MV-4-11 (cell line): ENCODE measurements around the gene CEBPG.

ENCODE experiments used
- DNase-seq: peaks from one replicate; lab custom pipeline; 2025; lab: John Stamatoyannopoulos, UW

CEBPG gene

DNA sequence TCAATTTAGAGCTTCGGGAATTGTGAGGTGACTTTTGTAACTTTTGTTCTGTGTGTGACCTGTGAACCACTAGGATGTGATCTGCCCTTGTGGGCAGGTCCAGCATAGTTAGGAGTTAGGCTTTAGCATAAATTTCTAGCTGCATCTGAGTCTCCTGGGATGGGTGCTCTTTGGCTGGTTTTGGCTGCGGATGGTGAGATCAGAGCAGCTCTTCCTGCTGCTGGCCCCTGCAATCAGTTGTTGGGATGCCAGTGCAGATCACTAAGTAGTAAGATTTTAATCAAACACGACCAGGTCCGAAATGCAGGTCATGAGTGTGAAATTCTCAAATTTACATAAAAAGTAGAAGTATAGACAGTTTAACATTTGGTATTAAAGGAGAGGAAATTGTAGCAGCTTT lies 8.5 kb downstream of the CEBPG start:
- DNase-seq: no peak

DNA sequence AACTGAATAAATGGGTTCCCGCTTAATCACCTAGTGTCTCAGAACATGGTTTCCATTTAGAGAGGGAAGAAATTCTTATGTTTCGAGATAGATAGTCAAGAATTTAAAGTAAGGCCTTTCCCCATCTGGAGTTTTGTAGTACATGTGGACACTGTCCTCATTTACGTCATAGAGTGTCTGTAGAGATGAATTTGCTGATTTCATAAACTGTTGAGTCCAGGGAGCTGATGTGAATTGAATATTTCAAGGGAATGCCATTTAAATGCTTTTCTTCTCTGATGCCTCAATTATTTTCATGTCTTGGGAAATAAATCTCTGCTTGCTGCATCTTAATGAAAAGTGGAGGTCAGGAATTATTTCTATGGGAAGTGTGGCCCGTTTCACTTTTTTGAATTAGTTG lies 9.5 kb downstream of the CEBPG start:
- DNase-seq: no peak

DNA sequence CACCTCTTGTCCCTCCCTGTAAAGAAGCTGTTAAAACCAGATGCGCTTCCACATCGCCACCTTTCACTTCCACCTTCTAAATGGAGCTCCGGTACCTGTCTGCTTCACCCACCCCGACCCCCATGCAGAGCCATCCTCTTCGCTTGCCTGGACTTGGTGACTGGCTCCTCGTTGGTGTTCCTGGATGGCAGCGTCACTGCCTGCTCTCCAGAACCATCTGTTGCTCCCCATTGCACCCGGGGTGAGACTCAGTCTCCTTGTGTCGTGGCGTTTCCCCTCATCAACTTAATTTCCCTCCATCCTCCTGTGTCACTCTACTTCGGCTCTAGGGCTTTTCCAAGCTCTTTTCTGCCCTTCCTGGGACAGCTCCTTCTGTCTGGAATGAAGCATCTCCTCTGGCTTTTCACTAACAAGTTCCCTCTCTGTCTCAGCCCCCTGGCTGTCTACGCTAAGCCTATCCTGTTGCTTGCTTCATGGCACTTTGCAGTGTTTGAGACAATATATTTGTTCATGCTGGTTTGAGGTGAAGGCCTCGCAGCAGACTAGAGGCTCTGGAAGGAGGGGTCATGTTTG lies 10.3 kb downstream of the CEBPG start:
- no peak for DNase-seq

DNA sequence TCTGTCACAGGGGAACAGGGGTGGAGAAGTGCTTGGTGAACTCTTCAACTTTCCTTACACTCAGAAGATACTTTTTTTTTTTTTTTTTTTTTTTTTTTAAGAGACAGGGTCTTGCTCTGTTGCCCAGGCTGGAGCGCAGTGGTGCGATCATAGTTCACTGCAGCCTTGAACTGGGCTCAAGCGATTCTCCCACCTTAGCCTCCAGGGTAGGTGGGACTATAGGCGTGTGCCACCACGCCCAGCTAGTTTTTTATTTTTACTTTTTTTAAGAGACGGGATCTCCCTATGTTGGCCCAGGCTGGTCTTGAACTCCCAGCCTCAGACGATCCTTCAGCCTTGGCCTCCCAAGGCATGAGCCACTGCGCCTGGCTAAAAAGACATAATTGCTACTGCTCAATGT lies 11.5 kb downstream of the CEBPG start:
- no peak for DNase-seq

DNA sequence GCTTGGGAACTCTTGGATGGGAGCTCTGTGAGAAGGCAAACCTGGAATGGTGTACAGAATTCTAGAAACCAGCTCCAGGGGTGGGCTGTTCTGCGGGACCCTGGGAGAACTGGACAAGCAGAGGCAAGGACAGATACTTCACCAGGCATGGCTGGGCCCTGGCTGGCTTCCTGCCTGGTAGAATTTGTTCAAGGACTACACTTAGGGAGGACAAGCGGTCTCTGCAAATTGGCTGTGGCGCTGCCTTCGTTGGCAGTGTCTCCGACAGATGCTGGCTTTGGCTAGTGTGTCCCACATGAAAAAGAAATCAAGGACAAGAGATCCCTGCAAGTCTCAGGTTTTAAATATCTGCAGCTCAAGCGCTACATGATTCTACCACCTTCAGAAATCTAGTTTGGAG lies 12.4 kb downstream of the CEBPG start:
- no peak for DNase-seq

DNA sequence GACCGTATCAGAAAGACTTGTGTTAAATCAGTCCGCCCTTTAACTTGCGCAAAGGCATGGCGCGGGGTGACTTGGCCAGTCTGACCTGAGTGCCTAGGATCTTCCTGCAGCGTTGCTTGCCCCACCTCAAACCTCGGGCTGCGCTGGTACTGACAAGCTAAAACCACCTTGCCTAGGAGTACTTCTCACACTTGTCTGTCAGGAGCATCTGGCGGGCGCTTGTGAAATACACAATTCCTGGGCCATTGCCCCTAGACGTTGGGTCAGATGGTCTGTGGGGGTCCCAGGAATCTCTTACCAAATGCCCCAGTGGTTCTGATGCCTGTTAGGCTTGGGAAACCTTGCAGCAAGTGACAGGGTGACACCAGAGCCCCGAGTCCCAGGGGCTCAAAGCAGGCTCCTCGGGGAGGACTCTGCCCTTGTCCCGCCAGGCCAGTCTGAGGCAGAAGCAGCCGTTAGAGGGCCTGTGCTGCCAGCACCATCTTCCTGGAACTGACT lies 12.9 kb downstream of the CEBPG start:
- peak; percentile 38 for DNase-seq

DNA sequence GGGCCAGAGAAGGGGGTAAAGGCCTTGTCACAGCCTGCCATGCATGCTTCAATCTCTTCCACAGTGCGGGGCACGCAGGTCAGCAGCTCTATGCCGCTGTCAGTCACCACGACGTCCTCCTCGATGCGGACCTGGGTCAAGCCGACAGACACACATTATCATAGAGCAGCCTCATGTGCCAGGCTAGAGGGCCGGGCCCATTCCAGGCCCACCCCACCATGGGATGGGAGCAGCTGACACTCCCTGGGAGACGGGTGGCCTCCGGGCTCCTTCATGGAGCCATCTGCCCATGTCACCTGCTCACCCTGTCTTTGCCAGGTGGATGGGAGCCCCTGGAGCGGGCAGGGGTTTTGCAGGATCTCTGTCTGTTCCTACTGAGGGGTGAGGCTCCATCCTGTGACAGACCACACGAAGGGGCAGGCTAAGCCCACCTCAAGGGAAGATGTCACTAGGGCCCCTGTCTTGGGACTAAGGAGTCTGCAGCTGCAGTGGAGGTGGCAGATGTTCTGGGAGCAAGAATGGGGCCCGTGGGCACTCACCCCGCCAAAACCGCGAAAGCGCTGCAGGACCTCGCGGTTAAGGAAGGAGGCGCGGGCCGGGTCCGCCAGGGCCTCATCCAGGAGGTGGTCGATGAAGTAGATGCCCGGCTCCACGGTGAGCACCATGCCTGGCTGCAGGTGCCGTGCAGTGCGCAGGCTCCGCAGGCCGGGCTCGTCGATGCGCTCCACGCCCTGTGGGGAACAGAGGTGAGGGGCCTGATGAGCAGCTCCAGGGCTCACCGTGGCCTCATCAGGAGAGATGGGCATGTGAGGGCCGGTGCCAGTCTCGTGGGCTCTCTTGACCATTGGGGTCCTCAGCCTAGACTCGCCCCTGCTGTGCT lies 14.1 kb downstream of the CEBPG start:
- DNase-seq: peak; percentile 25

DNA sequence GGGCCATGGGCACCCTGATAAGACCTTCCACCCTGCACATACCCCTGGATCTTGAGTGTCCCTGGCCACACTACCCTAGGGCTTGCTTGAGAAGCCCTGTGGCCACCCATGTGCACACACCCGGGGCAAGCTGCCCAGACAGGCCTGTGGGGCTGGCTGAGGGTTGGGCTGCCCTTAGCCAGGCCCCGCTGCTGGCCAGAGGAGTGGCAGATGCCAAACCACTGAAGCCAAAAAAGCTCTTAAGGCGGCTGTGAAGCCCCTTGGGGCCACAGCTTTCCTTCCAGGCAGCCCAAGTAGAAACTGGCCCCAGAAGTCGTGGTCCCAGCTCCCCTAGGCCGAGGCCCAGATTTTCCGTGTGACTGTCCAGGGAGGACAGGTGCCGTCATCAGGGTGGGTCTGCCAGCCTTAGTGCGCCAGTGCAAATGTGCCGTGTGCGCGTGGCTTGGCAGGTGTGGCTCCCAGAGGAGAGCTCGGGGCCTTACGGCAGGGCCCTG lies 14.8 kb downstream of the CEBPG start:
- DNase-seq: no peak

DNA sequence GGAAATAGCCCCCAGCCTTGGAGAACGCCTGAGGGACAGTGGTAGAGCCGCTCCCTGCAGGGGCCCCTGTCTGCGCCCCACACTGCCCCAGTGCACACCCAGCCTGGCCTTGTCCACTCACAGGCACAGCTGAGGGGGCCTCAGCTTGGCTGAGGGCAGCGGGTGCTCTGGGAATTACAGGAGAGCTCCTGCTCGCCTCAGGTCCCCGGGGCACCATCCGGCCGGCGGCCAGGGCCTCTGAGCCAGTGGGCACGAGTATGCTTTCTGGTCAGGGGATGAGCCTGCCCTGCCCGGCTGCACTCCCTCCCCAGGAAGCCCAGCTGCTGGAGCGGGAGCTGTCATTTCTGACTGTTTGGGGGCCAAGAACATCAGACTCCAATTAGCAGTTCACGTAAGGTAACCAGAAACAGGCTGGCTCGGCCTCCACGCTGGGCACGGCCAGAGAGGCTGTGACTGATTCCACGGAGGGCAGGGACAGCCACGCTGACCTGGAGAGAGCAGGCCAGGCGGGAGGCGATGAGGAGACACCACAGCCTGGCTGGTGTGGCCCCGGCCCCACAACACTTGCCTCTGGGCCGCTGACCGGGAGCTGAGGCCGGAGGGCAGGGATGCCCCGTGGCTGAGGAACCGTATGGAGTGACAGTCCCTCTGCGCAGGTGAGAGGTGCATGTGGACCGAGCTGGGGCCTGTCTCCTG lies 15.4 kb downstream of the CEBPG start:
- DNase-seq: no peak

DNA sequence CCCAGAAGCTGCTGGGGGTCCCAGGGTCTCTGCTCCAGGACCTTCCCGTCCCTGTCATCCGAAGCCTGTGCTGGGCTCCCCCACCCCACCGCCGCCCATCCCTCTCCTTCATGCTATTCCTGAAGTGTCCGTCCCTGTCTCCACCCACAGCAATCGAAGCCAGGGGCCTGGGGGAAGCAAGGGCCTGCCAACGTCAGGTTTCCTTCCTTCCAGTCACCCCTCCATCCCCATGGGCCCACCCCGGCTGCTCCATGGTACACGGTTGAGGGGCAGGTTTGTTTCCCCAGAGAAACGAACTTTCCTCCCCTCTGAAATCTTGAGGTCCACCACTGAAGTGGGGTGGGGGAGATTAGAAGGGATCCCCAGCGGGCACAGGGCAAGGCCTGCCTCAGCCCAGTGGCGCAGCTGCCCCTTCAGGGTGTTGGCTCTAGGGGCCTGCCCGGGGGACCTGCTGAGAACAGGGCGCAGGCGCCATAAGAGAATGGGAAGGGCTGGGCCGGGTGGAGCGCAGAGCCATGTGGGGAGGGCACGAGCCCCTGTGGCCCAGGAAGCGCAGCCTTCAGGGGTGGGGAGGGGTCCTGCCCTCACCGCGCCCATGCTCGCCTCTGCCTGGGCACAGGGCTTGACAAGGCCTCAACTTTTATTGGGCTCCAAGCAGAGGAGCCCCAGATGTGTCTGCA lies 16.1 kb downstream of the CEBPG start:
- no peak for DNase-seq

DNA sequence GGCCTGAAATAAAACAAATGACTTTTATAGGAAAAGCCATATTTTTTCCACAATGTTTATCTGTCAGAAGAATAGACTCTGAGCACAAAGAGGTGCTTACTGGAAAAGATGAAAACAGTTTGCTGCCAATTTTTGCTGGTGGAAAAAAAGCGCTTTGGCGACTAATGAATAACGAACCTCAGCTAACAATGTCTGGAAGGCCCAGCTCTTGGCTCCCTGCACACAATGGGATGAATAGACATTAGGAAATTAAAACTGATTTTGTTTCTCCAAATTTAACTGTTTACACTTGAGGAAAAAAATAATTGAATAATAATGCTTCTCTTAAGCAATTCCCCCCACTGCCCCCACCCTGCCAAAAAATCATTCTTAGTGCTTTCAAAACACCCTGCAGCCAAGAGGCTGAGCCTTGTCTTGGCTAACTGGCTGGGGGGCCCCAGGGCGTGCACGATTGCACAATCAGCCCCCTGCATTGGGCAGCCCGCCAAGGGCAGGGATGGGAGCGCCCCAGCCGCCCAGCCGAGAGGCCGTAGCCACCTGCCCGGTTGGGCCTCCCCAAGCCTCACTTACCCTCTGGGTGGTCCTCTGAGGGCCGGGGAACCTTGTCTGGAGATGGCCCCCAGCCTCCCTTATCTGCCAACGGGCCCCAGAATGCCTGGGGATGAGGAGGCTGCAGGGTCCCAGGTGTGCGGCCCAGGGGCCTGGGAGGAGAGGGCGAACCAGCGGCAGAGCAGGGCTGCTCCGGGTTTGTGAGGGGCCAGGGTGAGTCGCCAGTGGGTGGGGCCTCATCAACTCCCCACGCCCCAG lies 16.8 kb downstream of the CEBPG start:
- DNase-seq: peak; percentile 55

DNA sequence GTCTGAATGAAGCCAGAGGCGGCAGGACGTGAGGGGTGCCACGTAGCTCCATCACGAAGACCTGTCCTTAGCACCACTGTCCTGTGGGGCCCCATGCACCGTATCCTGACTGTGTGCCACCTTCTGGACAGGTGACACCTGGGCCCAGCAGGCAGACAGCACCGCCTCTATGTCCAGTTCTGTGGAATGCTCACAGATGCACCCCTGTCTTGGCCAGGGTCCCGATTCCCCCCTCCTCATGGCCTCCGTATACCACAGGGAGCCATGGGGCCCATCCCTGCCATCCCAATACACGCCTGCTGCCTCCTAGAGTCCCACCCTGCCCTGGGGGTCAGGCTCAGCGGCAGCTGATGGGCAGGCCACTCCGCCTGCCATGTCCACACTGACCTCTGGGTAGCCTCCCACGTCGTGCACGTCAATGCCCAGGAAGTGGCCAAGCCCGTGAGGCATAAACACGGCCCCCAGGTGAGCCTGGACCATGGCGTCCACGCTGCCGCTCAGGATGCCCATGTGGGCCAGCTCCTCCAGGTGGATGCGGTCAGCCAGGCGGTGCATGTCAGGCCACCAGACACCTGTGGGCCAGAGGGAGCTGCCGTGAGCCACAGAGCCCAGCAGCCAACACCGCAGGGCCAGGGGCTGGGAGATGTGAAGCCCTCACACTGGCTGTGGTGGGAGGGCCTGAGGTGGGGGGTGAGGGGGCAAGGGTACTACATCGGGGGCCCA lies 17.6 kb downstream of the CEBPG start:
- DNase-seq: no peak

DNA sequence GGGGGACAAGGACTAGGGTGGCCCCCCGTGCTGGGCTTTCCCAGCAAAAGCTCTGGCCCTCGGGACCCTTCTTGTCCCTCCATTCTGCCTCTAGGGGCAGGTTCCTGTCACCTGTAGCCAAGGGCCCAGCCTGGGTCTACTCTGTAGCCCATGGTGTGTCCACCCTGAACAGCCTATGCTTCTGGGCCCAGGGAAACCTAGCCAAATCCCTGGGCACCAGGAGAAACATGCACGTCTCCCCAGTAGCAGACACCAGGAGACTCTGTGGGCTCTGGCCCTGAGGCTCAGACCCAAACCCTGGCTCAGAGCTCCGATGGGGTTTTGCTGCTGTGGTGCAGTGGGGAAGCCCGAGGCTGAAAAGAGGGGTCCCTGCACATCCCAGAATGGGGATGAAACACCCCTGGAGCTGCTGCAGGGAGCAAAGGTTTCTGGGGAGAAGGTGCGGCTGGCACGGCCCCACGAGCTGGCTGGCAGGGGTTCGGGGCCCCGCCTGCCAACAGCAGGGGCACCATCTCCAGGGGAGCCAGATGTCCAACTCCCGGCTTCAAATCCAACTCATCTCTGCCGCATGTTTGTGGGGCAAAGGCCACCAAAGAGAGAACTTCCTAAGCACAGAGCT lies 18.2 kb downstream of the CEBPG start:
- DNase-seq: no peak

DNA sequence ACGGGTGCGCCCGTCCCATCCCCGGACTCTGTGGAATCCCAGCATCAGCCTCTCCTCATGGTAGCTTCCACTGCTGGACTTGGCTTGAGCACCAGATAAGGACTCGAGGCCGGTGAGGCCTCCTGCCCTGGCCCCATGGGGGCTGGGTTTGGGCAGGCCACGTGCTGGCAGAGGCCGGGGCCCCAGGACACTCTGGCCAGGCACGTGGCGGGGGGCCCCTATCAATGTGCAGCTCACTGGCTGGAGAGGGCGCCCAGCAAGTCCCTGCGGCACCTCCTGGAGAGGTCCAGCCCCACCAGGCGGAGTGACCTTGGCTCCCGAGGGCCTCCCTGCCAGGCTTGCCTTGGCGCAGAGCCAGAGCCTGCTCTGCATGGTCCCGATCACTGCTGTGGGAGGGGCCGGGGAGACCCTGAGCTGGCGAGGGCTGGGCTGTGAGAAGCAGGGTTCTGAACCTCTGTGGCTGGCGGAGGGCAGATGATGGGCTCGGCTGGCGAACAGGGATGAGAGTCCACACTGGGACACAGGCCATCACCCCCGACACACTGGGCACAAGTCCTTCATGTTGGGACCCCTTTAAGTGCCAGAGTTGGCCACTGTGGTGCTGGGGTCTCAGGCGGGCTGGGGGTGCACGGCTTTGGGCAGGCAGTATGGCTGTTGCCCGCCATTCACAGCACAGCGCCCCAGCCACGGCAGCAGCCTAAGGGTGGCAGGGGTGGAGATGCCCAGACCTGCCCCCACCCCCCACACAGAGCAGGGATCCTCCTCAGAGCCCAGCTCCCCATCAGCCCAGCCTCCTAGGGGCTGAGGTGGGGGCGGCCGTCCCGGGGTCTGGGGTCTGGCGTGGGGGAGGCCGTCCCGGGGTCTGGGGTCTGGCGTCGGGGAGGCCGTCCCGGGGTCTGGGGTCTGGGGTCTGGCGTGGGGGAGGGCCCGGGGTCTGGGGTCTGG lies 19.1 kb downstream of the CEBPG start:
- DNase-seq: no peak

DNA sequence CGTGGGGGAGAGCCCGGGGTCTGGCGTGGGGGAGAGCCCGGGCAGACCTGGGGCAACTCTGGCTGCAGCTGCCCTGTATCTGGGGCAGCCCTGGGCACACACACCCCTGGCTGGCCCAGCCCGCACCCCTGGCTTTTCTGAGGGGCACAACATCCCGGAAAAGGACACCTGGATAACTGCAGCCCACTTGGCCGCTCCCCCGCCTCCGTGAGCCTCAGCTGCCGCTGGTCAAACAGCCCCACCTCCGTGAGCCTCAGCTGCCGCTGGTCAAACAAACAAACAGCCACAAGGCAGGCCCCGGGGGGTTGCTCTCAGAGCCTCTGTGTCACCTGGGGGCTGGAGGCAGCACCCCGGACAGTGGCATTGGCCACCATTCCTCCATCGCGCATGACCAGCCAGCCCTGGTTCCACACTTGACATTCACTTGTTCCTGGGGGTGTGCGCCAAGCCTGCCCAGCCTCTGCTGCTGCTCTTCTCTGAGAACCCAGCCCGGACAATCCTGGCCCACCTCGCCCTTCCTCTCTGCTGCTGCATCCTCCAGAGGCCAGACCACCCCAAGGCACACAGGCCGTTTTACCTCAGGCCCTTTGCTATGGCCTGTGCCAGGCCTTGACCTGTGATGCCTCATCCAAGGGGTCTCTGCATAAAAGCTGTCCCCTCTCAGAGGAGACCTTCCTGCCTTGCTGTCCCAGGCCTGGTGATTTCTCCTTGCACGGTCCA lies 19.9 kb downstream of the CEBPG start:
- DNase-seq: no peak

DNA sequence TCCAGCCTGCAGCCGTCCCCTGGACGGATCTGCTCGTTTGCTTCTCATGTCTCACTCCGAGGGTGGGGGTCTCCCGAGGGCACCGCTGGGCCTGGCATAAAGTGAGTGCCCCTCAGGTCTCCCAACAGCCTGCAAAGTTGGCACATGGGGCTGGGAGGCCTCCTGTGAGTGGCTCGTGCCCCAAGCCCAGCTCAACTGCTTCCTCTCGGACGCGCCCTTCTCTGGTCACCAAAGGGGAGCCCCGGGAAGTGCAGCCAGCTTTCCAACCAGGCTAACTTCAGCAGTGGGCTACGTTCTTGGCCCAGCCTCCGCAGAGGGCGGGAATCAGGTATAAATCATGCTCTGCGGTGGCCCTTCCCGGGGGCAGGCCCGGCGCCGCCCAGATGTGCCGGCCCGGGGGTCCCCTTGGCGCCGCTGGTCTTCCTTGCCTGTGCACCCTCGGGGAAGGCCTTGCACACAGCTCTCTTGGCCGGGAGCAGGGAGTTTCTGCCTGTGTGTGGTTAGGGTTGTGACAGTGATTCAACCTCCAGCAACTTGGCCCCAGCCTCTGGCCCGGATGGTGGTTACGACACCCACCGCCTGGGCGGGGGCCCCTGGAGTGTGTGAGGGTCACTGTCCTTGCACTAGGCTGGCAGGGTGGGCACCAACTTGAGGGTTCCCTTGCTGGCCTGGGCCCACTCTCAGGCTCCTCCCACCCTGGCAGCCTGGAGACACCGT lies 20.7 kb downstream of the CEBPG start:
- DNase-seq: peak; percentile 87

DNA sequence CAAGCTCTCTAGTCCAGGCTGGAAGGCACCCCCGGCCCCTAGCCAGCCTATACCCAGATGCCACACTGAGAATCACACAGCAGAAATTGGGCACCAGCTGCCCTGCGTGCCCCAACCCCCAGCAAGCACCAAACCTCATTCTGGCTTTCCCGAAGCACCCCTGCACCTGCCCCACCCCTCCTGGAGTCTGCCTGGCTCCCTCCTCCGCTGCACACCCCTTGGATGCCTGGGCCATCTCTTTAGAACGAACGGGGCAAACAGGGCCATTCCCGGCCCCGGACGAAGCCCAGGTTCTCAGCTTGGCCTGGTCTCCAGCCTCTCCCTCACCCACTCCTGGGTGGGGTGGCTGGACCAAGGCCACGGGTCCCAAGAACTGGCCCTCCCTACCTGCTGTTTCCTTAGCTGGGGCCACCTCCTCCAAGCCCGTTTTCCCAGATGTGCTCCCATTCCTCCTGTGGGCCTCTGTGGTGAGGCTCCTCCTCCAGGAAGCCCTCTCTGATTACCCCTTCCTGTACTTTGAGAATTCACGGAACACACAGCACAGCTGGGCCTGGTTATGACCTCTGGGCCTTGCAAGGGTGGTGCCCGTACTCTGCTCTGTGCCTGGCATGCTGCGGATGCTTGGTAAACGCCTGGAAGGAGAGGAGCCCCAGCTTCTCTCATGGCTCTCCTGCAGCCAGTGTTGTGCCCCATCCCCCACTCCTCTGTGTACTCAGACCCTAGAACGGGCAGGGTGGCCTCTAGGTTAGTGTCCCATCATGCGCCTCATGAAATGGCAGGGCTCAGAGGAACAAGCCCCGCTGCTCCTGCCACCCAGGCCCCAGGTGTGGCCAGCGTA lies 21.4 kb downstream of the CEBPG start:
- no peak for DNase-seq
